Liver (tissue), 9 donors: ENCODE measurements around the gene SLC5A2. TPM values are rescaled to one million over a fixed set of nuclear protein-coding genes. Genes with fewer than 3 reads are reported as not detected.

ENCODE experiments used
- DNase-seq: peaks from one replicate; pipeline ENCODE4 v3.0.0-alpha.2; 2017; ENCODE audit warnings: low spot score
- H3K27ac ChIP-seq, 2 donors: one replicate each; pipeline ENCODE4 v1.7.0; 2013; ENCODE audit warnings: inconsistent platforms in 2 of 2, low read length in 2 of 2, control low read depth in 1 of 2, low read depth in 1 of 2, mild to moderate bottlenecking in 1 of 2
- H3K27me3 ChIP-seq, 4 donors: one replicate each; pipeline versions ENCODE4 v1.6.1 to v1.7.0; 2013; ENCODE audit warnings: low read length in 3 of 4, inconsistent platforms in 1 of 4, mild to moderate bottlenecking in 1 of 4, moderate library complexity in 1 of 4; ENCODE audit not compliant: control insufficient read depth in 4 of 4, insufficient read depth in 4 of 4
- H3K36me3 ChIP-seq, 4 donors: one replicate each; pipeline versions ENCODE4 v1.6.1 to v1.7.0; 2013; ENCODE audit warnings: low read length in 3 of 4, mild to moderate bottlenecking in 3 of 4, low read depth in 1 of 4, moderate library complexity in 1 of 4; ENCODE audit not compliant: control insufficient read depth in 4 of 4, insufficient read depth in 3 of 4
- H3K4me1 ChIP-seq, 4 donors: one replicate each; pipeline versions ENCODE4 v1.6.1 to v1.7.0; 2013; ENCODE audit warnings: low read length in 3 of 4, mild to moderate bottlenecking in 3 of 4, moderate library complexity in 1 of 4; ENCODE audit not compliant: control insufficient read depth in 4 of 4, insufficient read depth in 4 of 4
- H3K4me3 ChIP-seq, 3 donors: one replicate each; pipeline versions ENCODE4 v1.6.1 to v1.7.0; 2013; ENCODE audit warnings: low read length in 3 of 3, control low read depth in 1 of 3, low read depth in 1 of 3, mild to moderate bottlenecking in 1 of 3
- H3K9ac ChIP-seq, 2 donors: one replicate each; pipeline ENCODE4 v1.7.0; 2013; ENCODE audit warnings: low read length in 2 of 2, mild to moderate bottlenecking in 2 of 2, moderate library complexity in 2 of 2, control low read depth in 1 of 2, low read depth in 1 of 2
- H3K9me3 ChIP-seq, 4 donors: one replicate each; pipeline versions ENCODE4 v1.6.1 to v1.7.0; 2013; ENCODE audit warnings: low read length in 3 of 4; ENCODE audit not compliant: control insufficient read depth in 4 of 4
- EGR1 ChIP-seq, 2 donors: IDR thresholded peaks; 2 replicates each; pipeline ENCODE4 v1.6.1; 2016 to 2018; ENCODE audit warnings: antibody characterized with exemption in 2 of 2, low read depth in 2 of 2
- FOXA1 ChIP-seq: IDR thresholded peaks from 2 replicates; pipeline ENCODE4 v1.6.1; 2016; ENCODE audit warnings: antibody characterized with exemption
- FOXA2 ChIP-seq: IDR thresholded peaks from 2 replicates; pipeline ENCODE4 v1.6.1; 2016; ENCODE audit warnings: antibody characterized with exemption
- GABPA ChIP-seq, 2 donors: IDR thresholded peaks in 1 of 2; conservative IDR thresholded peaks in 1 of 2; 2 replicates each; pipeline ENCODE4 v1.6.1; 2016; ENCODE audit warnings: antibody characterized with exemption in 2 of 2, mild to moderate bottlenecking in 1 of 2, moderate library complexity in 1 of 2
- SP1 ChIP-seq: IDR thresholded peaks from 2 replicates; pipeline ENCODE4 v1.6.1; 2018; ENCODE audit warnings: antibody characterized with exemption, mild to moderate bottlenecking
- TAF1 ChIP-seq: conservative IDR thresholded peaks from 2 replicates; pipeline ENCODE4 v1.6.1; 2016; ENCODE audit warnings: antibody characterized with exemption, mild to moderate bottlenecking
- WGBS: extraction: QIAGEN DNeasy Blood & Tissue Kit; methylation state at CpG from one replicate; pipeline ENCODE4 v1.1.7; 2013; 5-methylcytosine and 5-hydroxymethylcytosine counted together
- polyA plus RNA-seq, 2 donors: library from polyadenylated mRNA; stranded (reverse) in 1 of 2; unstranded in 1 of 2; fragments of 200-250 nt in 1 of 2; fragments of >200 nt in 1 of 2; fragmentation: Nextera tagmentation in 1 of 2; extraction: Ambion mirVana in 1 of 2; gene quantifications; one replicate each; pipeline versions ENCODE4 v1.2.1 to v1.2.3, GENCODE V29; 2013 to 2015
- total RNA-seq, 2 donors: library from RNA; depleted of rRNA; stranded (reverse); fragments of >200 nt; gene quantifications; one replicate each; pipeline ENCODE4 v1.2.3, GENCODE V29; 2014
- TF ChIP-seq, protein P1 (sequence below): IDR thresholded peaks from 2 replicates; pipeline ENCODE4 v1.6.1; 2016; ENCODE audit warnings: antibody characterized with exemption
- TF ChIP-seq, protein P2 (sequence below): IDR thresholded peaks from 2 replicates; pipeline ENCODE4 v1.6.1; 2016; ENCODE audit warnings: antibody characterized with exemption, mild to moderate bottlenecking
- TF ChIP-seq, protein P3 (sequence below): IDR thresholded peaks from 2 replicates; pipeline ENCODE4 v1.6.1; 2016; ENCODE audit warnings: antibody characterized with exemption
- TF ChIP-seq, protein P4 (sequence below): IDR thresholded peaks from 2 replicates; pipeline ENCODE4 v1.6.1; 2016; ENCODE audit warnings: antibody characterized with exemption
- donor health status: healthy.
- donor health status: healthy.
- donor health status: healthy.
- donor health status: healthy.
- donor health status: healthy.

Gene SLC5A2
- total and polyA plus RNA-seq, 4 donors: 0.14 to 8.1 (median 0.93) TPM; not detected in 1

DNA sequence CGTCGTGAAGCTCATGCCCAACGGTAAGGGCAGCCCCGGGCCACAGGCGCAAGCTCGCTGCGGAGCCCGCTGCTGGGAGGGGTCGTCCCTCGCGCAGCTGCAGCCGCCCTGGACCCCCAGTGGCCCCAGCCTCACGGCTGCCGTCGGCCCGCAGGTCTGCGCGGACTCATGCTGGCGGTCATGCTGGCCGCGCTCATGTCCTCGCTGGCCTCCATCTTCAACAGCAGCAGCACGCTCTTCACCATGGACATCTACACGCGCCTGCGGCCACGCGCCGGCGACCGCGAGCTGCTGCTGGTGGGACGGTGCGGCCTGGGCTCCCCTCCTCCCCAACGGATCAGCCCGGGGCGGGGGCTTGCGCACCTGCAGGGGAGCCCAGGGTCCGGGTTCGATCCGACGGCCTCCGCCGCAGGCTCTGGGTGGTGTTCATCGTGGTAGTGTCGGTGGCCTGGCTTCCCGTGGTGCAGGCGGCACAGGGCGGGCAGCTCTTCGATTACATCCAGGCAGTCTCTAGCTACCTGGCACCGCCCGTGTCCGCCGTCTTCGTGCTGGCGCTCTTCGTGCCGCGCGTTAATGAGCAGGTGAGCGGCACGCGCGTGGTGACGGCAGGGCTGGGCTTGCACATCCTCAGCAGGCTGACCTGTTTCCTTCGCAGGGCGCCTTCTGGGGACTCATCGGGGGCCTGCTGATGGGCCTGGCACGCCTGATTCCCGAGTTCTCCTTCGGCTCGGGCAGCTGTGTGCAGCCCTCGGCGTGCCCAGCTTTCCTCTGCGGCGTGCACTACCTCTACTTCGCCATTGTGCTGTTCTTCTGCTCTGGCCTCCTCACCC lies 5.8 kb downstream of the SLC5A2 start:
- Histone ChIP-seq H3K36me3 (peaks cover 3 to 34% (median 14%) of the 10 kb centered on the region in 4 donors), H3K4me3 (peak overlapping the region in 1 of 3 donors; percentile 54), H3K4me1 (peaks cover 3 to 17% (median 11%) of the 10 kb centered on the region in 4 donors), H3K9me3 (no peaks in the 10 kb centered on the region), H3K27ac (no peak overlapping the region), H3K27me3 (no peaks in the 10 kb centered on the region), H3K9ac (no peak overlapping the region)
- WGBS: 50% methylated on average over 77 of the region's 77 CpGs
- DNase-seq: no peak
- TF ChIP-seq SP1 (no peak), TAF1 (no peak), FOXA2 (no peak), EGR1 (IDR thresholded peaks at IDR 0.05; ENCODE audit: low read depth in 2 of 2) (no peak)
- TF ChIP-seq, protein P1, sequence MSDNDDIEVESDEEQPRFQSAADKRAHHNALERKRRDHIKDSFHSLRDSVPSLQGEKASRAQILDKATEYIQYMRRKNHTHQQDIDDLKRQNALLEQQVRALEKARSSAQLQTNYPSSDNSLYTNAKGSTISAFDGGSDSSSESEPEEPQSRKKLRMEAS: no peak
- TF ChIP-seq, protein P2, sequence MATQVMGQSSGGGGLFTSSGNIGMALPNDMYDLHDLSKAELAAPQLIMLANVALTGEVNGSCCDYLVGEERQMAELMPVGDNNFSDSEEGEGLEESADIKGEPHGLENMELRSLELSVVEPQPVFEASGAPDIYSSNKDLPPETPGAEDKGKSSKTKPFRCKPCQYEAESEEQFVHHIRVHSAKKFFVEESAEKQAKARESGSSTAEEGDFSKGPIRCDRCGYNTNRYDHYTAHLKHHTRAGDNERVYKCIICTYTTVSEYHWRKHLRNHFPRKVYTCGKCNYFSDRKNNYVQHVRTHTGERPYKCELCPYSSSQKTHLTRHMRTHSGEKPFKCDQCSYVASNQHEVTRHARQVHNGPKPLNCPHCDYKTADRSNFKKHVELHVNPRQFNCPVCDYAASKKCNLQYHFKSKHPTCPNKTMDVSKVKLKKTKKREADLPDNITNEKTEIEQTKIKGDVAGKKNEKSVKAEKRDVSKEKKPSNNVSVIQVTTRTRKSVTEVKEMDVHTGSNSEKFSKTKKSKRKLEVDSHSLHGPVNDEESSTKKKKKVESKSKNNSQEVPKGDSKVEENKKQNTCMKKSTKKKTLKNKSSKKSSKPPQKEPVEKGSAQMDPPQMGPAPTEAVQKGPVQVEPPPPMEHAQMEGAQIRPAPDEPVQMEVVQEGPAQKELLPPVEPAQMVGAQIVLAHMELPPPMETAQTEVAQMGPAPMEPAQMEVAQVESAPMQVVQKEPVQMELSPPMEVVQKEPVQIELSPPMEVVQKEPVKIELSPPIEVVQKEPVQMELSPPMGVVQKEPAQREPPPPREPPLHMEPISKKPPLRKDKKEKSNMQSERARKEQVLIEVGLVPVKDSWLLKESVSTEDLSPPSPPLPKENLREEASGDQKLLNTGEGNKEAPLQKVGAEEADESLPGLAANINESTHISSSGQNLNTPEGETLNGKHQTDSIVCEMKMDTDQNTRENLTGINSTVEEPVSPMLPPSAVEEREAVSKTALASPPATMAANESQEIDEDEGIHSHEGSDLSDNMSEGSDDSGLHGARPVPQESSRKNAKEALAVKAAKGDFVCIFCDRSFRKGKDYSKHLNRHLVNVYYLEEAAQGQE: no peak

DNA sequence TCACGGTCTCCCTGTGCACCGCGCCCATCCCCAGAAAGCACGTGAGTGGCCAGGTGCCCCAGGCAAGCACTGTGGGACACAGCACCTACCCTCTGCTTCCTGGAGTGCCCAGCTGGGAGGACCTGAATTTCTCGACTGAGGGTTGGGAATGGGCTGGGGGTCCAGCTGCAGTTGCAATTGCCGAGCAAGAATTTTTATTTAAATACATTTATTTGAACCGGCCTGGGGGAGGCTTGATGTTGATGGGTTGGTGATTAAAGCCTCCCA lies 6.3 kb downstream of the SLC5A2 start:
- Histone ChIP-seq H3K27me3 (no peaks in the 10 kb centered on the region), H3K4me1 (peaks cover 3 to 17% (median 11%) of the 10 kb centered on the region in 4 donors), H3K9me3 (no peaks in the 10 kb centered on the region), H3K4me3 (no peak overlapping the region), H3K27ac (no peak overlapping the region), H3K36me3 (peaks cover 3 to 35% (median 14%) of the 10 kb centered on the region in 4 donors), H3K9ac (no peak overlapping the region)
- no peak for DNase-seq
- 87% methylated on average over 7 of the region's 7 CpGs for WGBS
- no peak for TF ChIP-seq FOXA1
- TF ChIP-seq SP1: no peak
- no peak for TF ChIP-seq GABPA (IDR thresholded peaks at IDR 0.05 in 1 of 2, conservative IDR thresholded peaks at IDR 0.05 in 1 of 2)
- TF ChIP-seq, protein P3, sequence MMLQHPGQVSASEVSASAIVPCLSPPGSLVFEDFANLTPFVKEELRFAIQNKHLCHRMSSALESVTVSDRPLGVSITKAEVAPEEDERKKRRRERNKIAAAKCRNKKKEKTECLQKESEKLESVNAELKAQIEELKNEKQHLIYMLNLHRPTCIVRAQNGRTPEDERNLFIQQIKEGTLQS: no peak
- TF ChIP-seq, protein P2: no peak
- no peak for TF ChIP-seq FOXA2
- TF ChIP-seq, protein P4, sequence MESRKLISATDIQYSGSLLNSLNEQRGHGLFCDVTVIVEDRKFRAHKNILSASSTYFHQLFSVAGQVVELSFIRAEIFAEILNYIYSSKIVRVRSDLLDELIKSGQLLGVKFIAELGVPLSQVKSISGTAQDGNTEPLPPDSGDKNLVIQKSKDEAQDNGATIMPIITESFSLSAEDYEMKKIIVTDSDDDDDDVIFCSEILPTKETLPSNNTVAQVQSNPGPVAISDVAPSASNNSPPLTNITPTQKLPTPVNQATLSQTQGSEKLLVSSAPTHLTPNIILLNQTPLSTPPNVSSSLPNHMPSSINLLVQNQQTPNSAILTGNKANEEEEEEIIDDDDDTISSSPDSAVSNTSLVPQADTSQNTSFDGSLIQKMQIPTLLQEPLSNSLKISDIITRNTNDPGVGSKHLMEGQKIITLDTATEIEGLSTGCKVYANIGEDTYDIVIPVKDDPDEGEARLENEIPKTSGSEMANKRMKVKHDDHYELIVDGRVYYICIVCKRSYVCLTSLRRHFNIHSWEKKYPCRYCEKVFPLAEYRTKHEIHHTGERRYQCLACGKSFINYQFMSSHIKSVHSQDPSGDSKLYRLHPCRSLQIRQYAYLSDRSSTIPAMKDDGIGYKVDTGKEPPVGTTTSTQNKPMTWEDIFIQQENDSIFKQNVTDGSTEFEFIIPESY: no peak
- TF ChIP-seq, protein P1: no peak
